SH-SY5Y (cell line): ENCODE results near the gene SPNS2.
A peak's percentile ranks its signal among the peaks of the same experiment; 100 is the strongest.

Source experiments
- GATA2 ChIP-seq: IDR thresholded peaks from 2 replicates; pipeline ENCODE4 v1.6.1; 2011; ENCODE audit warnings: mild to moderate bottlenecking, low read depth, low read length
- GATA3 ChIP-seq: IDR thresholded peaks from 2 replicates; pipeline ENCODE4 v1.6.1; 2011; ENCODE audit warnings: low read depth, mild to moderate bottlenecking, low read length, moderate library complexity

SPNS2 gene

GRCh38 chr17:4576729-4577322, 78.1 kb downstream of the SPNS2 start:
- no peak for TF ChIP-seq GATA3
- TF ChIP-seq GATA2 = no peak

GRCh38 chr17:4577386-4577993, 78.8 kb downstream of the SPNS2 start:
- TF ChIP-seq GATA2 (no peak), GATA3 (no peak)

DNA sequence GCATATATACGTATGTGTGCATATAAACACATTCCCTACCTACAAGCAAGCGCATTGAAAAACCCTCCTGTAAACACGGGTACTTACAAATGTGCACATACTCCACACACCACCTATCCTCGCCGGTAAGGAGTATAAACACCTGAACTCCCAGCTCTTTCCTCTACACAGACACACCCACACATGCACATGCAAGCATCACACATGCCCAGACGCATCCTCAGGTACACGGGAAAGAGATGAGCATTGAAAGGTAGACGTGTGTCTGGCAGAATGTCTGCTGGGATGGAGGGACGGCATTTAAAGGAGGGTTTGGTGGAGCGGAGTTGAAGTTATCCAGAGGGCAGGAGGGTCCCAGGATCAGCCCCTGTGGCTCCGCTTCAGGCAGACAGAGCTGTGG, 81.0 kb downstream of the SPNS2 start:
- TF ChIP-seq GATA3 = no peak
- TF ChIP-seq GATA2 = no peak

DNA sequence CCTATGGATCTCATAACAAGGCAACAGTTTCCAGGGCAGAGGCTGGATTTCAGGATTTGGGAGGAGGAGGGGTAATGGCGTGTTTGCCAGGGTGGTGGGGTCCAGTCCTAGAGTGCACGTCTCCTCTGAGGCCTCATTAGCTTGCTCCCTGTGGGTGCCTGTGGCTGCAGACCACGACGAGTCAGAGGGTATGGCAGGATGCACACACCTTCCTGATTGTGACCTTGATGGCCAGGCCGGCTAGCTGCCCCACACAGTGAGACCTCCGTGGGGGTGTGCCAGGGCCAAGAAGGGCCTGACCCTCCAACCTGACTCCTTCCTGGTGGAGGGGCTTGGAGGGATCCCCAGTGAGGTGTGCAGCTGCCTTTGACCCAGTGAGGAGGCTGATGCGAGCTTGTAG, 81.6 kb downstream of the SPNS2 start:
- TF ChIP-seq GATA3 (no peak), GATA2 (no peak)

DNA sequence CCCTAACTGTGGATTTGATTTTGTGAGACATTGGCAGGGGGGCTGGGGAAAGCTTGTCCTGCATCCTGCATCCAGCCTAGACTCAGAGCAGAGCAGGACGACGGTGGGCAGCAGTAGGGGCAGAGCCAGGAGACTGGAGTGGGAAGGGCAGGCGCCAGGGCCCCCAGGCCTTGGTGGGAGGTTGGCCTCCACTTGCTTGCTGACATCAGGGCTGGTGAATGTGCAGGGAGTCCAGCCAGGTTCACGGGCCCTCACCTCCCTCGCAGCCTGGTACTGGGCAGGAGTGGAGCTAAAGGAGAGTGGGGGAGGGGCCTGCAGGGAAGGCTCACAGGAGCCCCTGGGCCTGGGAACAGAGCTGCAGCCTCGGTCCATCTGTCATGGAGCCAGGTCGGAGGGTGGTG, 83.4 kb downstream of the SPNS2 start:
- no peak for TF ChIP-seq GATA2
- TF ChIP-seq GATA3 = no peak

GRCh38 chr17:4582691-4583090, 84.0 kb downstream of the SPNS2 start:
- TF ChIP-seq GATA3 (no peak), GATA2 (no peak)

- TF ChIP-seq GATA2 (no peak), GATA3 (no peak)
Observed at GRCh38 chr17:4583206-4583605, 84.5 kb downstream of the SPNS2 start.

- TF ChIP-seq GATA2 = no peak
- no peak for TF ChIP-seq GATA3
Observed at GRCh38 chr17:4583782-4584100, 85.1 kb downstream of the SPNS2 start.

DNA sequence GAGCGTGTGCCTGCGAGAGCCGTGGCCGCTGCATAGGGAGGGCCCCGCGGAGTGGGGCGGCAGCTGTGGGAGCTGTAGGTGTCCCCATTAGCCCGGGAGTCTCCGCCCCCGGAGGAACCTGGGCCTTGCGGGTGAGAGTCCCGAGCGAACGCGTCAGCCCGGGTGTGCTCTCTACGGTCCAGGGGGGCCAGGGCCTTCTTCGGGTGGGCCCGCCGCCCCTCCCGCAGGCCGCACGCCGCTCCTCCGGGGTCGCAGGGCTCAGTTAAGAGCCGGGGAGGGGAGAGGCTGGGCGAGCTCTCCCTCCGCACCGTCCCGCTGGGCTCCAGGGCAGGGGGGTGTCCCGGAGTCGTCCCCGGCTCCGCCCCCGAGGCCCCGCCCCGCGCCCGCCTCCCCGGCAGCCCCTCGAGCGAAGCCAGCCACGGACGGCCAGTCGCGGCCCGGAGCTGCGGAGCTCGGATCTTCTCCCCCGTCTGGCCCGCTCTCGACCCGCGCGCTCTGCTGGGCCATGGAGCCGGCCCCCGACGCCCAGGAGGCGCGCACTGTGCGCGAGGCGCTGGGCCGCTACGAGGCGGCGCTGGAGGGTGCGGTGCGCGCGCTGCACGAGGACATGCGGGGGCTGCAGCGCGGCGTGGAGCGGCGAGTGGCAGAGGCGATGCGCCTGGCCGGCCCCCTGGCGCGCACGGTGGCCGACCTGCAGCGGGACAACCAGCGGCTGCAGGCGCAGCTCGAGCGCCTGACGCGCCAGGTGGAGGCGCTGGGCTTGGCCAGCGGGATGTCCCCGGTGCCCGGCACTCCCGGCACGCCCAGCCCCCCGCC, 85.6 kb downstream of the SPNS2 start, which contains the start of gene SMTNL2:
Gene SMTNL2 (plus strand): TSS at position 429 of the 816 bp plus-strand sequence. CDS start 77 bp downstream, at position 506.
- TF ChIP-seq GATA2 = no peak
- no peak for TF ChIP-seq GATA3

DNA sequence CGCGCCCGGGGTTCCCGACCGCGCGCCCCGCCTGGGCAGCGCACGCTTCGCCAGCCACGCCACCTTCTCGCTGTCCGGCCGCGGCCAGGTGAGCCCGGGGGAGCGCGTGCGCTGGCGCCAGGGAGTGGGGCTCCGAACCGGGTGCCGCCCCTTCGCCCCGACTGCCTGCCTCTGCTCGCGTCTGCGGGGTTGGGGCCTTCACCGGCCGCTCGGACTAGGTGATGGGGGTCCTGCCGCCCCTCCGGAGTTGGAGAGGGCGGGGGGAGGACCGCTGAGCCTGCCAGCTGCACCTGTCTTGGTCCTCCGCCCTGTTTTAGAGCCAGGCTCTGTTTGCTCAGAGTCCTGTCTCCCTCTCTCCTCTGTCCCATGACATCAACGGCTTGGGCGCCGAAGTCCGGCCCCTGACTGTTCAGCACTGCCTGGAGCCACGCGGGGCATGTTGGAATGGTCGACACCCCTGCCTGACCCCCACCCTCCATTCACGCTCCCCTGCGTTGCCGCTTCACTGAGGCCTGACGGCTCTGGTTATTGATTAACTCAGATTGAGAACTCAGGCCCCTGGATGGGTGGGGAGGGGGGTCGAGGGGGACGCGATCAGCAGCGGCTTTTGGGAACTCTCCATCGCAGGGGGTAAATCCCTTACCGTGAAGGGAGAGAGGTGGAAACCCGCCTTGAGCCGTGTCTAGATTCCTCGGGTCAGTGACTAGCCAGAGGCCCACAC, 86.4 kb downstream of the SPNS2 start:
- TF ChIP-seq GATA3 = no peak
- no peak for TF ChIP-seq GATA2

- TF ChIP-seq GATA3 (no peak), GATA2 (no peak)
Observed at GRCh38 chr17:4585638-4585994, 86.9 kb downstream of the SPNS2 start.

DNA sequence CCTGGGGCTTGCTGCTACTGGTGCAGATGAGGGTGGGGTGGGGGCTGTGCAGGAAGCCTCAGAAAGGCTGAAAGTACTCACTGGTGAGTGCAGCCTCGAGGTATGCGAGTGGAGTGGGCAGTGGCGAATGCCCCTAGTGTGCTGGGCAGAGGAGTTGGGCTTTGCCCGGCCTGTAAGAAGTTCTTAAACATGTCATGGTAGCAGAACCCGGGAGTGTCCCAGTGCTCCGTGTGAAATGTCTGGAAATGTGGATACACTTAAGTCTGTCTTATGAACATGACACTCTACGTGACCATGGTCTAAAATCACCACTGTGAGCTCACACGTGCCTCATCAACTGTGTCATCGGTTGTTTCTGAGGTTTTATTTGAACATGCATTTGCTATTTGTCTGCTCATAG, 87.4 kb downstream of the SPNS2 start:
- no peak for TF ChIP-seq GATA3
- no peak for TF ChIP-seq GATA2

GRCh38 chr17:4587195-4587594, 88.5 kb downstream of the SPNS2 start:
- no peak for TF ChIP-seq GATA3
- TF ChIP-seq GATA2 = no peak

- TF ChIP-seq GATA3 (no peak; the same call in 1 of the 2 replicates), GATA2 (peak; percentile 99)
Observed at GRCh38 chr17:4587803-4588202, 89.1 kb downstream of the SPNS2 start.
